Measurements from ENCODE around the gene RGMA. TPM values are rescaled to one million over a fixed set of nuclear protein-coding genes. Genes with fewer than 3 reads are reported as not detected.

Gene RGMA
- total and polyA plus RNA-seq, 2 of the 8 experiments (the other 6 are each of a cell fraction or from before 2014, with no cell fraction given): 19.9 to 39.8 TPM

DNA sequence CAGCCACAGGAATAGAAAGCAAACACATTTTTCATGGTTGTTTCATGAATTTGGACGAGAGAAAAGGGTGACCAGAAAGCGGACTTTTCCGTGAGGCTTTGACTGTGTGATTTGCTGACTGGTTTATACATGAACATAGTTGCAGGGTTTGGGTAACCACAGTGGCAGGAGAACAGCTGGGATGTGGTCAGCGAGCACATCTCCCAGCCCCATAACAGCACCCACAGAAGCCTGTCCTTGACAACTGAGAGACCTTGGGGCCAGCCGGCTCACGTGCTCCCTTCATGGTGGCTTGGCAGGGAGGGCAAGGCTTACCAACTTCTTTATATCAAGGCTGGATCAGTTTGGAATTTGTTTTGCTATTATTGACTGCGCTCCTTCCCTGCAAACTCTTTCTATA is 13.2 kb upstream of the RGMA start (continued):
- no peak for TF ChIP-seq CHD7 (IDR thresholded peaks at IDR 0.05; ENCODE audit: insufficient replicate concordance, low read length)
- no peak for TF ChIP-seq KDM5A (IDR thresholded peaks at IDR 0.05; ENCODE audit: low read length)
- TF ChIP-seq ASH2L (IDR thresholded peaks at IDR 0.05; ENCODE audit: low read length): no peak
- no peak for TF ChIP-seq SP4 (IDR thresholded peaks at IDR 0.05; ENCODE audit: low read length)
- TF ChIP-seq GTF2F1 (IDR thresholded peaks at IDR 0.05; ENCODE audit: borderline replicate concordance, low read depth, low read length): no peak
- TF ChIP-seq KDM4A (IDR thresholded peaks at IDR 0.05; ENCODE audit: low read depth, low read length, severe bottlenecking): no peak
- TF ChIP-seq E2F6 (IDR thresholded peaks at IDR 0.05): no peak
- no peak for TF ChIP-seq BACH1 (IDR thresholded peaks at IDR 0.05; ENCODE audit: low read length)
- TF ChIP-seq RXRA (IDR thresholded peaks at IDR 0.05; ENCODE audit: insufficient read depth, low read depth, low read length): no peak
- no peak for TF ChIP-seq POLR2A (IDR thresholded peaks at IDR 0.05; ENCODE audit: control extremely low read depth in 1 of 2, low read depth in 2 of 2, low read length in 2 of 2)
- no peak for TF ChIP-seq RFX5 (IDR thresholded peaks at IDR 0.05; ENCODE audit: borderline replicate concordance, low read depth, low read length)
- no peak for TF ChIP-seq HDAC2 (IDR thresholded peaks at IDR 0.05; ENCODE audit: borderline replicate concordance in 1 of 2, low read depth in 2 of 2, low read length in 2 of 2)

Measured in H1 (cell line).